Right lobe of liver (tissue), 4 donors: ENCODE data around the gene MTMR2.

Experiments used
- POLR2A ChIP-seq: fragments of 450-650 bp; IDR thresholded peaks from one replicate; pipeline ENCODE4 v1.6.1; 2017; ENCODE audit warnings: antibody characterized with exemption, mild to moderate bottlenecking
- TF ChIP-seq, protein P1 (sequence below), 4 donors: fragments of 200-600 bp in 3 of 4; fragments of 450-650 bp in 1 of 4; IDR thresholded peaks; one replicate each; pipeline versions ENCODE4 v1.5.1 to v1.8.0; 2016 to 2022; ENCODE audit warnings: antibody characterized with exemption in 4 of 4, mild to moderate bottlenecking in 2 of 4
- donor health status: DM: no; HTN: no; CAD: no.
- donor health status: DM: no; HTN: no; CAD: no.
- donor health status: DM: no; HTN: yes; CAD: no.

DNA sequence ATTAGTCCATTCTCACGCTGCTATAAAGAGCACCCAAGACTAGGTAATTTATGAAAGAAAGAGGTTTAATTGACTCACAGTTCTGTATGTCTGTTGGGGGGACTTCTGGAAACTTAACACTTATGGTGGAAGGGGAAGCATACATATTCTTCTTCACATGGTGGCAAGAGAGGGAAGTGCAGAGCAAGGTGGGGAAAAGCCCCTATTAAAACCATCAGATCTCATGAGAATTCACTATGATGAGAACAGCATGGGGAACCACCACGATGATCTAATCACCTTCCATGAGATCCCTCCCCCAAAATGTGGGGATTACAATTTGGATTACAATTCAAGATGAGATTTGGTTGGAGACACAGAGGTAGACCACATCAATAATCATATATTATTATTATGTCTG, 107.9 kb downstream of the MTMR2 start:
- TF ChIP-seq, protein P1, sequence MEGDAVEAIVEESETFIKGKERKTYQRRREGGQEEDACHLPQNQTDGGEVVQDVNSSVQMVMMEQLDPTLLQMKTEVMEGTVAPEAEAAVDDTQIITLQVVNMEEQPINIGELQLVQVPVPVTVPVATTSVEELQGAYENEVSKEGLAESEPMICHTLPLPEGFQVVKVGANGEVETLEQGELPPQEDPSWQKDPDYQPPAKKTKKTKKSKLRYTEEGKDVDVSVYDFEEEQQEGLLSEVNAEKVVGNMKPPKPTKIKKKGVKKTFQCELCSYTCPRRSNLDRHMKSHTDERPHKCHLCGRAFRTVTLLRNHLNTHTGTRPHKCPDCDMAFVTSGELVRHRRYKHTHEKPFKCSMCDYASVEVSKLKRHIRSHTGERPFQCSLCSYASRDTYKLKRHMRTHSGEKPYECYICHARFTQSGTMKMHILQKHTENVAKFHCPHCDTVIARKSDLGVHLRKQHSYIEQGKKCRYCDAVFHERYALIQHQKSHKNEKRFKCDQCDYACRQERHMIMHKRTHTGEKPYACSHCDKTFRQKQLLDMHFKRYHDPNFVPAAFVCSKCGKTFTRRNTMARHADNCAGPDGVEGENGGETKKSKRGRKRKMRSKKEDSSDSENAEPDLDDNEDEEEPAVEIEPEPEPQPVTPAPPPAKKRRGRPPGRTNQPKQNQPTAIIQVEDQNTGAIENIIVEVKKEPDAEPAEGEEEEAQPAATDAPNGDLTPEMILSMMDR (IDR thresholded peaks at IDR 0.05), result no peak
- no peak for TF ChIP-seq POLR2A
